ENCODE data around the gene TXNL1. TPM values are rescaled to one million over a fixed set of nuclear protein-coding genes. Genes with fewer than 3 reads are reported as not detected.

TXNL1 gene
- total and polyA plus RNA-seq, 2 of the 13 experiments (the other 11 are each of a cell fraction or from before 2014, with no cell fraction given) = 41.9 to 73.1 TPM

- intact Hi-C loops (cut with micrococcal nuclease; ENCODE audit: unreplicated experiment) = loop anchor here (1.0 kb wide), 2 partner anchors 1161 to 1342 kb away; no protein-coding TSS in a partner anchor
Observed at GRCh38 chr18:56575819-56576663, 62.4 kb downstream of the TXNL1 start.

More at GRCh38 chr18:56575819-56576663, 62.4 kb downstream of the TXNL1 start:
- Histone ChIP-seq H3K36me3 (replicated peaks in 1 of 2; ENCODE audit: control insufficient read depth in 1 of 2, insufficient read depth in 2 of 2, low read length in 2 of 2) (no peaks in the 10 kb centered on the region), H2AFZ (ENCODE audit: low read length) (no peak overlapping the region), H3K4me1 (ENCODE audit: insufficient read depth, low read length) (peaks cover 6% of the 10 kb centered on the region), H4K20me1 (ENCODE audit: insufficient read depth, low read length) (no peaks in the 10 kb centered on the region), H3K9me3 (ENCODE audit: low read length) (no peaks in the 10 kb centered on the region), H3K27me3 (ENCODE audit: control insufficient read depth in 1 of 2, insufficient read depth in 2 of 2, low read length in 2 of 2) (no peaks in the 10 kb centered on the region), H3K4me3 (replicated peaks in 1 of 3; ENCODE audit: insufficient read depth in 1 of 3, low read depth in 2 of 3, low read length in 3 of 3) (no peak overlapping the region), H3K79me2 (ENCODE audit: insufficient read depth, low read length) (no peaks in the 10 kb centered on the region), H3K4me2 (ENCODE audit: low read depth, low read length) (no peak overlapping the region), H3K27ac (ENCODE audit: extremely low read length, insufficient read depth, low read length) (no peak overlapping the region), H3K9ac (ENCODE audit: insufficient read depth, low read depth, low read length) (no peak overlapping the region)
- TF ChIP-seq CTCF (CRISPR knock-in tag; IDR thresholded peaks at IDR 0.05) = peak; percentile 65
- TF ChIP-seq RAD21 (CRISPR knock-in tag; IDR thresholded peaks at IDR 0.05) = peak; percentile 35; the same call in 1 of the 2 replicates
- TF ChIP-seq STAG1 (CRISPR knock-in tag; IDR thresholded peaks at IDR 0.05) = peak; percentile 82
- TF ChIP-seq NFE2L1 (CRISPR knock-in tag; IDR thresholded peaks at IDR 0.05; ENCODE audit: borderline replicate concordance) = no peak
- TF ChIP-seq SMC3 (IDR thresholded peaks at IDR 0.05; ENCODE audit: low read length) = peak; percentile 61
- no peak for TF ChIP-seq CENPT (CRISPR knock-in tag; IDR thresholded peaks at IDR 0.05; ENCODE audit: low read depth)
- in situ Hi-C loops (cut with HindIII; ENCODE audit: extremely low pct_ligation_motif_present, low pct_unique_long_range_greater_than_20kb) = loop anchor here (5.0 to 10.0 kb wide), 2 partner anchors 1159 to 1341 kb away; no protein-coding TSS in a partner anchor
- ChIA-PET CTCF (ENCODE audit: low intra/inter-chr PET ratio, low total read pairs) (interaction anchor here (0.8 to 2.6 kb wide), 3 partner anchors 1161 to 1342 kb away, joined by 3 to 32 read pairs (median 14); no protein-coding TSS in a partner anchor), POLR2A (no interaction called here)
- FAIRE-seq (peak; percentile 30), DNase-seq (ENCODE audit: low spot score) (peak; percentile 36), ATAC-seq (peak; percentile 87)
- 23% methylated on average over 8 of the region's 8 CpGs for WGBS (ENCODE audit: low lambda C conversion rate)
- BruUV-seq (replicated peaks) = no TSS peak

Measured in HepG2 (cell line).